ENCODE data around the gene PDE3B.

The PDE3B gene

DNA sequence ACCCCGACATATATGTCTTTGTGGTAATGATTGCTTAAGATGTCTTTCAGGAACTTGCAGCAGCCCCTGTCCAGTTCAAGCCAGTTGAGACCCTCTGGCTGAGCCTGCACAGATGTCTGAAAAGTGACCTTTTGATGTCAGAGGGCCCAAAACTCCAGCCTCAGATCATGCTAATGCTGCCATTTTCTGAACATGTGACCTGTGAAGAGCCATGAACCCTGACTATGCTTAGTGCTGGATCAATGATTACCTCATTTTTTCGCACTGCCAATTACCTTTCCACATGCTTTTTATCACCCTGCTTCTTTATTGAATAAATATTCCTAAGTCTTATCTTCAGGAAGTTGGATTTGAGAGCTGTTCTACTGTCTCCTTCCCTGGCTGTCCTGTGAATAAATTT, 255.3 kb downstream of the PDE3B start:
- DNase-seq, result no peak

DNA sequence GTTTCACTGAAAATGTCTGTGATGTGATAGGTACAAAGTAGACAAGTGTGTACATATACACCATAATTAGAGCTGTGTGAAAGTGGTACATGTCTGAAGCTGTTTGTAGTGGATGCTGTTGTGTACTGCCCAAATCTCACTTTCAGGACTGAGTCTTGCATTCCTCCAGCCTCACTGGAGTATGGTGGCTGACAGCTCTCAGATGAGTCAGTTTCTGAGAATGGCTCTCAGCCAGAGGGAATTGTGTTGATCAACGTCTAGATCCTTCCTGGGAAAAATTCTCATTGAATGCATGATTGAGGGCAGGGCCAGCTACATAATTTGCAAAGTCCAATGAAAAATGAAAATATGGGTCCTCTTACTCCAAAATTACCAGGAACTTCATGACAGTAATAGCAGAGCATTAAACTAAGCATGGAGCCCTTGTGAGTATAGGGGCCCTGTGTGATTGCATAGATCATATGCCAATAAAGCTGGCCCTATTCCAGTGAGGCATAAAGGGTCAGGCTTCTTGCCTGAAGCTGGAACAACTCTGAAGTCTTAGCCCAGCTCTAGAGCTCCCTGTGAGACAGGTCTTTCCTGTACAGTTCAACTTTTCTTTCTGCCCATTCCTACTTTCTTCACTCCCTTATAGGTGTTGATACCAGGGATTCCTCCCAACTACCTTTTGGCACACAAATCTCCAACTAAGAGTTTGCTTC, 259.2 kb downstream of the PDE3B start:
- Mint-ChIP-seq H3K4me3 (no peak overlapping the region), H3K36me3 (ENCODE audit: low read depth) (no peaks in the 10 kb centered on the region), H3K9me3 (no peaks in the 10 kb centered on the region), H3K27me3 (no peaks in the 10 kb centered on the region), H3K4me1 (ENCODE audit: low read depth) (peaks cover 38% of the 10 kb centered on the region), H3K27ac (no peak overlapping the region)
- no peak for DNase-seq

More for the DNA sequence above, 255.3 kb downstream of the PDE3B start:
- H3K4me3 Mint-ChIP-seq, result no peak overlapping the region
- H3K27ac Mint-ChIP-seq, result no peak overlapping the region
- H3K27me3 Mint-ChIP-seq, result no peaks in the 10 kb centered on the region
- no peaks in the 10 kb centered on the region for H3K36me3 Mint-ChIP-seq (ENCODE audit: low read depth)
- H3K9me3 Mint-ChIP-seq, result no peaks in the 10 kb centered on the region
- H3K4me1 Mint-ChIP-seq (ENCODE audit: low read depth), result peaks cover 21% of the 10 kb centered on the region

- peak overlapping the region; percentile 85 for H3K27ac Mint-ChIP-seq
- H3K27me3 Mint-ChIP-seq, result no peaks in the 10 kb centered on the region
- H3K9me3 Mint-ChIP-seq, result no peaks in the 10 kb centered on the region
- no peaks in the 10 kb centered on the region for H3K36me3 Mint-ChIP-seq (ENCODE audit: low read depth)
- peak overlapping the region; percentile 83 for H3K4me3 Mint-ChIP-seq
- DNase-seq, result peak; percentile 90
- peaks cover 51% of the 10 kb centered on the region for H3K4me1 Mint-ChIP-seq (ENCODE audit: low read depth)
Measured at GRCh38 chr11:14904745-14905103, 261.1 kb downstream of the PDE3B start.

DNA sequence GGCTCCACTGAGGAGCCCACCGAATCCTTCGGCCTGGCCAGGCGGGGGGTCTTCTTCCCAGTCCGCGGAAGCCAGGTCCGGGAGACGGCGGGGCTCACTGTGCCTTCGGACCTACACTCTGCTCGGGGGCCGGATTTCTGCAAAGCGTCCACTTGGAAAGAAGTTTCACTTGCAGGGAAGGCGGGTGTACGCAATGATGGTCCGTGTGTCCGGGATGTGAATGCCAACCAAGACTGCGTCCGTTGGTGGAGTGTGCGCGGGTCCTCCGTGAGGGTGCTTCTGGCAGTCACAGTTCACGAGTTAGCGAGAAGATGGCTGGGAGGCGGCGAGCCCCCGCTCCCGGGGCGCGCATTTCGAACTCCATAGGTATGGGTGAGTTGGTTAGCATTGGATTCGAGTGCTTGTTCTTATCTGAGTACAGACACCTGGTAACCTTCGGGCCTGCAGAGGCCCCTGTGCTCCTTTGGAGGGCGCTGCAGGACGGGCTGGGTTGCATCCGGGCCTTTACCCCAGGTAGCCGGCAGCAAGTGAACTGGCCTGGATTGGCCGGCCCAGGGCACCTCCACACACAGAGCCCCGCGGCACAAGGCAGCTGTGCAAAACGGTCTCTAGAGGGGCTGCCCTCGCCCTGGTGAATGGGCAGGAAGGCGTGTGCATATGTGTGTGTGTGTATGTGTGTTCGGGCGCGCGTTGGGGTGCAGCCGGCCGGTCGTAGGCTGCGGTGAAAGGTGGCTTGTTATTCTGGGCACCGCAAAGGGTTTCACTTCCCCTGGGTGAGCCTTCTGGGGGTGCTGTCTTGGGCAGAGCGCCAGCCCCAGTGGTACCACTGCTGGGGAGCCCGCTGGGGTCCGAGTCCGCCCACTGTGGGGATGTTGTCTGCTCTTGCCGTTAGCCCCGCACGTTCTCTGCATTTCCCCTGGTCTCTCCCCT, 261.8 kb downstream of the PDE3B start:
- DNase-seq, result peak; percentile 84
- peak overlapping the region; percentile 83 for H3K4me3 Mint-ChIP-seq
- H3K27ac Mint-ChIP-seq, result peak overlapping the region; percentile 81
- peaks cover 51% of the 10 kb centered on the region for H3K4me1 Mint-ChIP-seq (ENCODE audit: low read depth)
- H3K27me3 Mint-ChIP-seq, result no peaks in the 10 kb centered on the region
- no peaks in the 10 kb centered on the region for H3K9me3 Mint-ChIP-seq
- no peaks in the 10 kb centered on the region for H3K36me3 Mint-ChIP-seq (ENCODE audit: low read depth)

DNA sequence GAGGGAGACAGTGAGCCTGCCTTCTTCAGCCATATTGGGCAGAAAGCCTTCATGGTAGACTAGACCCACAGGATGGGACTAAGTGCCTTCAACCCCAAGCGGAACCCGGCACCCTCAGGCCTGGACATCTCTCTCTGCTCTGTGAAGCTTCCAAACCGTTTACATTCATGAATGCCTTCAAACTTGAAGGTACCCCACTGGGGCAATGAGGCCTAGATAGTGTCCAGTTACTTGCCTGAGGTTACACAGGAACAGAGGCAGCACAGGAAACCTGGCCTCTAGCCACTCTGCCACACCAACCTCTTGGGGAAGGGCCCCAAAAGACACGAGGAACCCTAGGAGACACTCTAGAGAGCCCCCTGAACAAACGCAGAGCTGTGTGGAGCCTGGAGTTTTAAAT, 263.0 kb downstream of the PDE3B start:
- Mint-ChIP-seq H3K27ac (no peak overlapping the region), H3K4me3 (no peak overlapping the region)

DNA sequence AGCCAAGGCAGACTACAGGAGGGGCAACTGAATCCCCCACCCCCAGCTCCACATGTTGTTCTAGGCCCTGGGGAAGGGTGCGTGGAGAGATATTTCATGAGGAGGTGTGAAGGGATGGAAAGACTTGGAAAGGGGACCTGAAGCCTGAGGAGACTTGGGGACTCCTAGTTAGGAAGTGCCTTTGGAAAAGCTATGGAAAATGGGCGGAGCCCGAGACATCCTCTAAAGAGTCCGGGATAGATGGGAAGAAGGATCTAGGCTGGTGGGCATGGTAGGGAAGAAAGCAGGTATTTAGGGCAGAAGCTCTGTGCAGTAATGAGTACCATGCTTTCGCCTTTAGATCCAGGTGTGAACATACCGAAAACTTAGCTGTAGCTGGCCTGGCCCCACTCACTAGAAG, 263.4 kb downstream of the PDE3B start:
- Mint-ChIP-seq H3K9me3 (no peaks in the 10 kb centered on the region), H3K27me3 (no peaks in the 10 kb centered on the region), H3K4me1 (ENCODE audit: low read depth) (peaks cover 51% of the 10 kb centered on the region), H3K36me3 (ENCODE audit: low read depth) (no peaks in the 10 kb centered on the region), H3K27ac (no peak overlapping the region), H3K4me3 (no peak overlapping the region)
- no peak for DNase-seq

More for the DNA sequence above, 263.0 kb downstream of the PDE3B start:
- DNase-seq, result peak; percentile 36
- no peaks in the 10 kb centered on the region for H3K9me3 Mint-ChIP-seq
- no peaks in the 10 kb centered on the region for H3K27me3 Mint-ChIP-seq
- peaks cover 51% of the 10 kb centered on the region for H3K4me1 Mint-ChIP-seq (ENCODE audit: low read depth)
- no peaks in the 10 kb centered on the region for H3K36me3 Mint-ChIP-seq (ENCODE audit: low read depth)

DNA sequence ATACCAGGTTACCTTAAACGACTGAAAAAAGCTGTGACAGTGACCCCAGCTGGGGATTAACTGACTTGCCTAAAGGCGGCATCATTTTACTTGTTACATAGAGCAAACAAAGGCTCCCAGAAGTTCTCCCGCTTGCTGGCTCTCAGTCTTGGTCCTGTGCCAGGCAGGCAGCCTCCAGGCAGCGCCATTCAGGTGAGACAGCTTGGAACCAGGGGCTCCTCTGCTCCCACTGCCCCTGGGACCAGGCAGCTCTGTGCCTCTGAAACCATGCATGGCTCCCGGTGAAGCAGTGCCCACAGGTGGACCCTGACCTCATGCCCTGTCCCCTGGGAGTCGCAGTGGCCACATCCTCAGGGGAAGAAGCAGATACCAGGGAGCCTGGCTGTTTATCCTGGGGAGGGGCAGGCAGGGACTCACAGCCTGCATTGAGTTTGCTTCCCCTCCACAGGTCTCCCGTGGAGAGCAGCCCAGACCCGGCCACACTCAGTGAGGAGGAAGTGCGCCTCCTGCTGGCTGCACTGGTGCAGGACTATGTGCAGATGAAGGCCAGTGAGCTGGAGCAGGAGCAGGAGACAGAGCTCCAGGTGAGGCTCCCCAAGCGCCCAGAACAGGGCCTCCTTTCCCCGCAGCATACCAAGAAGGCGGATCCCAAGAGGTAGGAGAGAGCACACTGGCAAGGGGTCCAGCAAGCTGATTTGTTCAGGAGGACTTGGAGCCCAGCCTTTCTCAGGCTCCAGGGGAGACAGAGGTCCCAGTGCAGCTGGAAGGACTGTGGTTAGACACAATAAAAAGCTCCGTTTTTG, 264.0 kb downstream of the PDE3B start:
- no peaks in the 10 kb centered on the region for H3K27me3 Mint-ChIP-seq
- H3K27ac Mint-ChIP-seq, result no peak overlapping the region
- no peaks in the 10 kb centered on the region for H3K36me3 Mint-ChIP-seq (ENCODE audit: low read depth)
- H3K4me3 Mint-ChIP-seq, result no peak overlapping the region
- H3K4me1 Mint-ChIP-seq (ENCODE audit: low read depth), result peaks cover 50% of the 10 kb centered on the region
- peak; percentile 92 for DNase-seq
- no peaks in the 10 kb centered on the region for H3K9me3 Mint-ChIP-seq

GRCh38 chr11:14908214-14908880, 264.7 kb downstream of the PDE3B start:
- Mint-ChIP-seq H3K9me3 (no peaks in the 10 kb centered on the region), H3K4me1 (ENCODE audit: low read depth) (peaks cover 47% of the 10 kb centered on the region), H3K36me3 (ENCODE audit: low read depth) (no peaks in the 10 kb centered on the region), H3K27ac (no peak overlapping the region), H3K27me3 (no peaks in the 10 kb centered on the region), H3K4me3 (no peak overlapping the region)
- DNase-seq, result no peak

GRCh38 chr11:14914536-14914935, 270.9 kb downstream of the PDE3B start:
- no peaks in the 10 kb centered on the region for H3K4me1 Mint-ChIP-seq (ENCODE audit: low read depth)
- DNase-seq, result no peak
- H3K4me3 Mint-ChIP-seq, result no peak overlapping the region
- no peak overlapping the region for H3K27ac Mint-ChIP-seq
- H3K36me3 Mint-ChIP-seq (ENCODE audit: low read depth), result peaks cover 8% of the 10 kb centered on the region
- H3K9me3 Mint-ChIP-seq, result no peaks in the 10 kb centered on the region
- H3K27me3 Mint-ChIP-seq, result no peaks in the 10 kb centered on the region

GRCh38 chr11:14916403-14916802, 272.8 kb downstream of the PDE3B start:
- Mint-ChIP-seq H3K36me3 (ENCODE audit: low read depth) (peaks cover 8% of the 10 kb centered on the region), H3K4me3 (no peak overlapping the region), H3K9me3 (no peaks in the 10 kb centered on the region), H3K4me1 (ENCODE audit: low read depth) (no peaks in the 10 kb centered on the region), H3K27me3 (no peaks in the 10 kb centered on the region), H3K27ac (no peak overlapping the region)
- DNase-seq, result no peak
